Stimulated activated CD8-positive, alpha-beta memory T cell treated with anti-CD3 and anti-CD28 coated beads, Interleukin-4, amount 100 ng/mL, for 48 hours (primary cell): Measurements from ENCODE around the gene MACF1.
"Not testable (repeated sequence)": the region's sequence is repeated elsewhere in the genome, so short reads cannot be mapped to it uniquely, and the experiment has no call there.

Source experiments
- DNase-seq: peaks from one replicate; pipeline ENCODE4 v3.0.0-alpha.2; 2020

The MACF1 gene

GRCh38 chr1:39500862-39501389 lies 296.4 kb downstream of the MACF1 start:
- DNase-seq: no peak

DNA sequence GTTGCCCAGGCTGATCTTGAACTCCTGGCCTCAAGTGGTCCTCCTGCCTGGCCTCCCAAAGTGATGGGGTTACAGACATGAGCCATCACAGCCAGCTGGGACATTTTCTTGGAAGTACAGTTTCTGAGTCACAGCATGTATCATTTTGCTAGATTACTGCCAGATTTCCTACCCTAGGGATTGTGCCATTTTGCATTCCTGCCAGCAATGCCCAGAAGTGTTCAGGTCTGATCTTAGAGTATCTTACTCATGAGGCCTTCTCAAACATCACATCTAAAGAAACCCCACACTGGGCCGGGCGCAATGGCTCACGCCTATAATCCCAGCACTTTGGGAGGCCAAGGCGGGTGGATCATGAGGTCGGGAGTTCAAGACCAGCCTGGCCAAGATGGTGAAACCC lies 297.2 kb downstream of the MACF1 start:
- no peak for DNase-seq

GRCh38 chr1:39504436-39504835 lies 299.9 kb downstream of the MACF1 start:
- not testable (repeated sequence) for DNase-seq

DNA sequence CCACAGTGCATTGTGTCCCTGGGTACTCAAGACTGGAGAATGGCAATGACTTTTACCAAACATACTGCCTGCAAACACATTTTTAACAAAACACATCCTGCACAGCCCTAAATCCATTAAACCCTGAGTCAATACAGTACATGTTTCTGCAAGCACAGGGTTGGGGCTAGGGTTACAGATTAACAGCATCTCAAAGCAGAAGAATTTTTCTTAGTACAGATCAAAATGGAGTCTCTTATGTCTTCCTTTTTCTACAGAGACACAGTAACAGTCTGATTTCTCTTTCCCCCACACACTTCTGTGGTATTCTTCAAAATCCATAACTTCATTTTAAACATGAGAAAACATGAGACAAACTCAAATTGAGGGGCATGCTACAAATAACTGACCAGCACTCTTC lies 300.8 kb downstream of the MACF1 start:
- no peak for DNase-seq

GRCh38 chr1:39507230-39507928 lies 302.9 kb downstream of the MACF1 start:
- no peak for DNase-seq

DNA sequence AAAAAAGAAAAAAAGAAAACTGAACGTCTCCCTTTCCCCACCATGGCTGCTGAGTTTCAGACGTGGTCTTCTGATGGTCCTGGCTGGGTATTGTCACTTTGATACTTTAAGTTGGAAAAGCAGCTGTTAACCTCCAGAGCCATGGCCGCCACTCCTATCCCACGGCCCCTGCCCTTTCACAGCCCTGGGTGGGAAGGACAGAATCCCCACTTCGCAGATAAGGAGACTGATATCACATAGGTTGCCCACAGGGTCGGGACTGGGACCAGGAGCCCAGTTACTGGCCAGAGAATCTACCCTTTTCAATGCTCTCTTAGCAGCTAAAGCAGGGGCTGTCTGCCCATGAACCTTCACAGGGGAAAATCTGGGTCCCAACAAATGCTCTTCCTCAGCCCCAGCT lies 303.8 kb downstream of the MACF1 start:
- DNase-seq: no peak

DNA sequence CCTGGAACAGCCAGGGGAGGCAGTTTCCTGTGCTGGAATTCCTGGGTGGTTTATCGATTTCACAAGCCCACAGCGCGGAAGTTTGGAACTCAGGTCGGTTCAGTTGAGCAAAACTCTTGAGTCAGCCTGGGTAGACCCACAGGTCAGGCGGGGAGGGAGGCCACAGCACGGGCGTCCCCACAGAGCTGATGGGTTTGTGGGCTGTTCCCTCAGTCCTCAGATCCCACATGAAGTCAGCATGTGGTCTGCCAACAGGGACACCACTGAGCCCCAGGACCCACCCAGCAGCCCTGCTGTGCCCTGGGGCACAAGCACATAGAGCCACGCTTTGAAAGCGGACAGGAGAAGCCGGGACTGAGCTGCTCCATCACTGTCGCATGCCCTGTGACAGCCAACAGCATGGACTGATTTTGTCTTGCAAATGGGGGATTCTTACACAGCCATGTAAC lies 304.4 kb downstream of the MACF1 start:
- DNase-seq: no peak

DNA sequence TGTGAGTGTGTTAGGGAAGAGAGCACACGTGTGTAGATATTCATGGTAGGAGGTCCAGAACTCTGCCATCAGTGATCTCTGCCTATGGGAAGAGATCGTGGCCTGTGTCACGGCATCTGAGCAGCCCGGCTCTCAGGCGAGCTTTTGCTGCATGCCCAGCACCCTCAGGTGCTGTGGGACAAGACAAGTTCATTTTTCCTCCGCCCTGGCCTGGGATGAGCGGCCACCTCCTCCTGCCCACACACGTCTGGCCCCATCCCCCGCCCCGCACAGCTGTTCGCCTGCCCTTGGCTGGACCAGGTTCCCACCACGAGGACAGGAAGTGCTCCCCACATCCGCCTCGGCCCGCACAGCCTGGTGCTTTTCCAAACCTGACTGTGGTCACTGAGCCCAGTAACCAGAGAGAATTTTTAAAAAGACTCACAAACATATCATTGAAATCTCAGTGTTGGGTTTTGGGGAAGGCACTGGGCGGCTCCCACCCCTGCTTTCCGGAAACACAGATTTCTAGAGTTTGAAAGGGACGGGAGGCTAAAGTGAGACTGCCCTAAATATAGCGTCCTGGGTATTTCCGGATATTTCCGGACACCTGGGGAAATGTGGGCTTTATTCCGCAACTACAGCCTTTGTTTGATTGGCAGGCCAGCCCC lies 305.0 kb downstream of the MACF1 start:
- peak; percentile 43 for DNase-seq

DNA sequence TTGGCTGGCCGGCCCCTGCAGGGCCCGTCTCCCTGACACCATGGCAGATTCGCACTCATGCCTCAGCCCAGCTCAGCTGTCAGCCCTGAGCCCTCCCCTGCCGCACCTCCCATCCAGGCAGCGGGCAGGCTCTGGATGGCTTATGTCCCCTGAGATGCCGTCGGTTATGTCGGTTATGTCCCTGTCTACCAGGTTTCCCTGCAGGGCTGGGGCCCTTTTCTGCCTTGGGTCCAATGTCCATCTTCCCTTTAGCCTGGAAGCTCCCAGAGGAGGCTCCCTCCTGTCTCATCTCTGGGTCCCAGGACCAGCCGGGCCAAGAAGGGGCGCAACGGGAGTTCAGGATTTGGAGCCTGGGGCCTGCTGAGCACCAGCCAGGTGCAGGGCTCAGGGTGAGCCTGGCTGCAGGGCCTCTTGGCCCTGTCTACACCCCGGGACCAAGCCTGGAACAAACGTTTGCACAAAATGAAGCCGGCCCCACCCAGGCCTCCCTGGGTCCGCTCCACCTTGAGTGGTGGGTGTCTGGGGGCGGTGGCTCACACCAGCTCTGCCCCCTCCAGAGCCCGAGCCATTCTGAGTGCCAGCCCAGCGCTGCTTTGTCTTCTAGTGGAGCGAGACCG lies 306.2 kb downstream of the MACF1 start:
- not testable (repeated sequence) for DNase-seq

- not testable (repeated sequence) for DNase-seq
These were observed 307.0 kb downstream of the MACF1 start for GRCh38 chr1:39511477-39511876.

- DNase-seq: not testable (repeated sequence)
These were observed 307.8 kb downstream of the MACF1 start for GRCh38 chr1:39512234-39512847.

DNA sequence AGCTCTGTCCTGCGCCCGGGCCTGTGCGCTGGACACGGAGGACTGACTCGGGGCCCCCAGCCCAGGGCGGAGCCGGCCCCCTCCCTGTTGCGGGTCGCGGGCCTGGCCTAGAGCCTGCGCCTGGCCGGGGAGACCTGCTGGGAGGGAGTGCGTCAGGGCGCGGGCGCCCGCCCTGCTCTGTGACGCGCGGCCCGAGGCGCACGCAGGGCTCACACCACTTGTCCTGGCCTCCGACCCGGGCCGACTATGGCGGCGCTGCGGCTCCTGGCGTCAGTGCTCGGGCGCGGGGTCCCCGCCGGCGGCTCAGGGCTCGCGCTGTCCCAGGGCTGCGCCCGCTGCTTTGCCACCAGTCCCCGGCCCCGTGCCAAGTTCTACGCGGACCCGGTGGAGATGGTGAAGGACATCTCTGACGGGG lies 310.2 kb downstream of the MACF1 start:
- DNase-seq: not testable (repeated sequence)

DNA sequence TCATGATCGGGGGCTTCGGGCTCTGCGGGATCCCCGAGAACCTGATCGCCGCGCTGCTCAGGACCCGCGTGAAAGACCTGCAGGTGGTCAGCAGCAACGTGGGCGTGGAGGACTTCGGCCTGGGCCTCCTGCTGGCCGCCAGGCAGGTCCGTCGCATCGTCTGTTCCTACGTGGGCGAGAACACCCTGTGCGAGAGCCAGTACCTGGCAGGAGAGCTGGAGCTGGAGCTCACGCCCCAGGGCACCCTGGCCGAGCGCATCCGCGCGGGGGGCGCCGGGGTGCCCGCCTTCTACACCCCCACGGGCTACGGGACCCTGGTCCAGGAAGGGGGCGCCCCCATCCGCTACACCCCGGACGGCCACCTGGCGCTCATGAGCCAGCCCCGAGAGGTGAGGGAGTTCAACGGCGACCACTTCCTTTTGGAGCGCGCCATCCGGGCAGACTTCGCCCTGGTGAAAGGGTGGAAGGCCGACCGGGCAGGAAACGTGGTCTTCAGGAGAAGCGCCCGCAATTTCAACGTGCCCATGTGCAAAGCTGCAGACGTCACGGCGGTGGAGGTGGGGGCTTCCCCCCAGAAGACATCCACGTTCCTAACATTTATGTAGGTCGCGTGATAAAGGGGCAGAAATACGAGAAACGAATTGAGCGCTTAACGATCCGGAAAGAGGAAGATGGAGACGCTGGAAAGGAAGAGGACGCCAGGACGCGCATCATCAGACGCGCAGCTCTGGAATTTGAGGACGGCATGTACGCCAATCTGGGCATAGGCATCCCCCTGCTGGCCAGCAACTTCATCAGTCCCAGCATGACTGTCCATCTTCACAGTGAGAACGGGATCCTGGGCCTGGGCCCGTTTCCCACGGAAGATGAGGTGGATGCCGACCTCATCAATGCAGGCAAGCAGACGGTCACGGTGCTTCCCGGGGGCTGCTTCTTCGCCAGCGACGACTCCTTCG lies 310.9 kb downstream of the MACF1 start:
- peak; percentile 61 for DNase-seq

DNA sequence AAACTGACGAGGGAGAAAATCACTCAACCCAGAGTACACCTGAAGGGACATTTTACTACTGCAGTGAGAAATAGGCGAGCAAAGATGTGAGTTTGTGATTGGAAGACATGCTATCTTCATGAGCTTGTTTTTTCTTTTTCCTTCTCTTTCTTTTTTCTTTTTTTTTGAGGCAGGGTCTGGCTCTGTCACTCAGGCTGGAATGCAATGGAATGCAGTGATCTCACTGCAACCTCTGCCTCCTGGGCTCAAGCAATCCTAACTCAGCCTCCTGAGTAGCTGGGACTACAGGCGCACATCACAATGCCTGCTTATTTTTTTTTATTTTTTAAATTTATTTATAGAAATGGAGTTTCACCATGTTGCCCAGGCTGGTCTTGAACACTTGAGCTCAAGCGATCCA lies 312.3 kb downstream of the MACF1 start:
- DNase-seq: not testable (repeated sequence)

- DNase-seq: not testable (repeated sequence)
These were observed 313.4 kb downstream of the MACF1 start for GRCh38 chr1:39517936-39518335.

DNA sequence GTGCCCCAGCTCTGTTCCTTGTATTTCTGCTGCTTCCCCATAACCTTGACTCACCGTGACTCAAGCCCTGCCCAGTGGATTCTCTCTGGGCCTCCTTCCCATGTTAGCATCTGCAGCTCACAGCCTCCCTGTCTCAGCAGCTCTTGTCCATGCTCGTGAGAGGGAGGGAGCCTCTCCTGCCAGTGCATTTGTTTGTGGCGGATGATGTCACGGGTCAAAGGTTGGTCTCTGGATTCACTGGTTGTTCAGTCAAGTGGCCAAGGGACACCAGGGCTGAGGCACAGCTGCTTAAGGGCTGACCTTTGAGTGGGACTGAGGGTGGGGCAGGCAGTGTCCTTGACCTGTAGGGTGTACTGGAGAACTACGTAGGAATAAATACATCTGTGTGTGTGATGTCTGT lies 314.9 kb downstream of the MACF1 start:
- DNase-seq: not testable (repeated sequence)

DNA sequence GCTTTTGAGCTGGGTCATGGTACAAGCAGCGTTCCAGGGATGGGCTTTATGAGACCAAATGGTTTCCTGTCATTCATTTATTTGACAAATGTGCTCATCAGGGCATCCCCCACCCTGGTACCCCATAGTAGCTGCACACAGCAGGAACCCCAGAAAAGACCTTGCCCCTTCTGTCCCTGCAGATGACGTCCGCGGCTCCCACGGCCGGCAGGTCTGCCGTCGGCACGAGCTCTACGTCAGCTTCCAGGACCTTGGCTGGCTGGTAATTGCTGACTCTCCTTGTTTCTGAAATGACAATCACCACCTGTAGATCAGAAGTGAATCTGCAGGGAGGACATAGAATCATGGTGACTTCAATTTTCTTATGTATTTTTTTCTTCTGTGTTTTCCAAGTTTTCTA lies 317.7 kb downstream of the MACF1 start:
- not testable (repeated sequence) for DNase-seq

GRCh38 chr1:39522661-39523567 lies 318.4 kb downstream of the MACF1 start:
- DNase-seq: no peak

DNA sequence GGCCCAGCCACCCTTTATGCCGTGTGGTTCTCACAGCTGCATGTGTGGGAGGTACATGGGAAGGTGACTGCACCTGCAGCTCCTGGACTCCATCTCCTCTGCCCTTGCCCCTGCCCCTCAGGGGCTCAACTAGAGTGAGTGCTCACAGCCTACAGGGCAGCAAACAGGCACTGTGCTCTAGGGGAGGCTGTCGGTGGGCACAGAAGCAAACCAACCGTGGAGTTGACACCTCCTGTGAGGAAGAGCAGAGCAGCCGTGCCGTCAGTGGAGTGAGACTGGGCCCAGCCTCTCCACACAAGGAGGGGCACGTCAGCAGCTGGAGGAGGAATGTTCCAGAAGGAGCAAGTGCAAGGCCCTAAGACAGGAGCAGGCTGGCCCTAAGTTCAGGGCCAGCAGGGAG lies 319.7 kb downstream of the MACF1 start:
- DNase-seq: no peak

DNA sequence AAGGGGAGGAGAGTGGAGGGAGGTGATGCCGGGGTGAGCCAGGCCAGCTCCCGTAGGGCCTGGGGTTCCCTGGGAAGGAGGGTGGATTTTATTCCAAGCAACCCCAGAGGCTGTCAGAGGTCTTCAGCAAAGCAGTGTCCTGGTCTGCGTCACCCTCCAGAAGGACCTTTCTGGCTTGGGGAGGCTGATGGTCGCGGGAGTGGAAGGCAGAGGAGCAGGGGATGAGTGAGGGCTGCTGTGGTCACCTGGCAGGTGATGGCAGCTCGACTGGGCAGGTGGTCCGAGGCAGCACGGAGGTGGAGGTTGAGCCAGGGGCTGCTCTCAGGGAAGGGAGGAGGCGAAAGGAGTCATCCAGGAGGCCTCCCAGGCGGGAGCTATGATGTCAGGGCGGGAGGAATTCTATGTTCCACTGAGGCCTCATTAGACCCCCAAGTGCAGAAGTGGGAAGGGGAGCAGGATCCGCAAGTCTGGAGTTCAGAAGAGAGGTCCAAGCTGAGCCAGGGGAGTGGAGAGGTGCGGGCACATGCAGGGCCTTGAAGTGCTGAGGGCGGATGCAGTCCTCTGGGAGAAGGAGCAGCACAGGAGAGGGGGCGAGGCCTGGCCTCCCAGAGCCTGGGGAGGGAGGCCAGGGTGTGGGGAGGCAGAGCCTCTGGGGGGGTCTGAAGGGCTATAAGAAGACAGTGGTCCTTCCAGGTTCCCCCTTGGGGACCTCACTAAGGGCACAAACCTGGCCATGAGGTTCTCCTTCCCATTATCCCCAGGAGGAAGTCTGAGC lies 320.3 kb downstream of the MACF1 start:
- no peak for DNase-seq
